ENCODE data around the gene GAS7. TPM values are rescaled to one million over a fixed set of nuclear protein-coding genes. Genes with fewer than 3 reads are reported as not detected.

GAS7 gene
- total and polyA plus RNA-seq, 2 of the 13 experiments (the other 11 are each of a cell fraction or from before 2014, with no cell fraction given) = 1.0 to 5.2 TPM

DNA sequence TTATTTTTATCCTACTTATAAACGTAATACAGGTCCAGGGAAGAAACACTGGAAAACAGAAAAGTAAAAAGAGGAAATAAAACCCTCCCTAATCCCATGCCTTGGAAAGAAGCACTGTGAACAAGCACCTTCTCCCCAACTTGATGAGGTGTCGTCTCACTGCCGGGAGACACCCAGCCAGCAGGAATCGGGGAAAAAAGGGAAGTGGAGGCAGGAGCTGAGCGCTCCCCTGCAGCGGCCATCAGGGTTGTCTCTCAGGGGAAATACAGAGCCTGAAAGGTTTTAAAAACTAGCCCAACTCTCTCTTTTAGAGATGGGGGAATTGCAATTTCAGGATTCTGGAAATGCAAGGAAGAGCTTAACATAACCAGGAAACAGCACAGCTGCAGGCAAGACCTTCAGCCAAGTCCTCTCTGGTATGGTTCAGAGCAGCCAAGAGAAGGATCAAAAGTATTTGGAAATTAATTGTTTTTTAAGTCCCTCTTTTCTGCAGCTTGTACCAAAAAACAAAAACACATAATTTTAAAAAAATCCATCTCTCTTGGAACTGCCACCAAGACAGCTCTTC, 197.0 kb downstream of the GAS7 start (continued):
- TF ChIP-seq MBNL3 (CRISPR knock-in tag; conservative IDR thresholded peaks at IDR 0.05) (no peak), RNF2 (conservative IDR thresholded peaks at IDR 0.05; ENCODE audit: low read depth) (no peak), IRF1 (CRISPR knock-in tag; IDR thresholded peaks at IDR 0.05; ENCODE audit: low read depth) (no peak), NONO (IDR thresholded peaks at IDR 0.05) (no peak), NONO (CRISPR knock-in tag; conservative IDR thresholded peaks at IDR 0.05) (no peak)
- TF ChIP-seq, protein P1, sequence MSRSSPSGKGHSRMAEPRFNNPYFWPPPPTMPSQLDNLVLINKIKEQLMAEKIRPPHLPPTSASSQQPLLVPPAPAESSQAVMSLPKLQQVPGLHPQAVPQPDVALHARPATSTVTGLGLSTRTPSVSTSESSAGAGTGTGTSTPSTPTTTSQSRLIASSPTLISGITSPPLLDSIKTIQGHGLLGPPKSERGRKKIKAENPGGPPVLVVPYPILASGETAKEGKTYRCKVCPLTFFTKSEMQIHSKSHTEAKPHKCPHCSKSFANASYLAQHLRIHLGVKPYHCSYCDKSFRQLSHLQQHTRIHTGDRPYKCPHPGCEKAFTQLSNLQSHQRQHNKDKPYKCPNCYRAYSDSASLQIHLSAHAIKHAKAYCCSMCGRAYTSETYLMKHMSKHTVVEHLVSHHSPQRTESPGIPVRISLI (CRISPR knock-in tag; IDR thresholded peaks at IDR 0.05; ENCODE audit: borderline replicate concordance) = no peak

DNA sequence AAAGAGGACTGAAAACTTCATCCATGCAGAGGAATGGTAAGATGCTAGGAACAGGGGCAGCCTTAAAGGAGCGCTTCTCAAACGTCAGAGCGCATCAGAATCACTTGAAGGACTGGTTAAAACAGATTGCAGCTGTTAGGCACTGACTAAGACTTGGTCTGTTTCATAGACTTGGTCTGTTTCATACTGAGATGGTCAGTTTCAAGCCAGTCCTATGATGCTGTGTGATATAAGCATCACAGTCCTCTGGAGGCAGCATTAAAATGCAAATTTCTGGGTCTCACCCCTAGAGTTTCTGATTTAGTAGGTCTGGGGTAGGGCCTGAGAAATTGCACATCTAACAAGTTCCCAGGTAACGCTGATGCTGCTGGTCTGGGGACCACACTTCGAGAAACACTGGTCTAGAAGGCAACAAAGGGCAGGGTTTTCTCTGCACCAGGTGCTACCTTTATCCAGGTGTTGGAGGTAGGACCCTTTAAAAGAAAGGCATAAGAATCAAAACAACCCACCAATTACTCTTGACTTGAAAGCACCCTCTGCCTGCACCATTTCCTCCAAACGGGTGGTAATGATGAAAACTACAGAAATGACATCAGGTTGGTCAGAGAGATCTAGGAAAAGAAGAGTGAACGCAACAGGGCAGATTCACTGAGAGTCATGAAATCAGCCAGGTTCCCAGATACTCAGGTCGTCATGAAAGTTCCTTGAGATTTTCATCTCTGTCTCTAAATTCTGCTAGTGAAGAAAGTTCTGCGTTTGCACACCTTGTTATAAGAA, 198.3 kb downstream of the GAS7 start:
- no TSS peak for BruUV-seq (replicated peaks)
- no peak overlapping the region for H3K4me3 ChIP-seq (replicated peaks in 1 of 3; ENCODE audit: insufficient read depth in 1 of 3, low read depth in 2 of 3, low read length in 3 of 3)
- ATAC-seq (no peak), DNase-seq (ENCODE audit: low spot score) (no peak), FAIRE-seq (no peak)
- H3K9me3 ChIP-seq (ENCODE audit: low read length) = no peaks in the 10 kb centered on the region
- ChIA-PET POLR2A (no interaction called here), CTCF (ENCODE audit: low intra/inter-chr PET ratio, low total read pairs) (no interaction called here)
- in situ Hi-C loops (cut with HindIII; ENCODE audit: extremely low pct_ligation_motif_present, low pct_unique_long_range_greater_than_20kb) (no loop called here), intact Hi-C loops (cut with micrococcal nuclease; ENCODE audit: unreplicated experiment) (no loop called here)
- H3K4me1 ChIP-seq (ENCODE audit: insufficient read depth, low read length) = no peaks in the 10 kb centered on the region
- H3K9ac ChIP-seq (ENCODE audit: insufficient read depth, low read depth, low read length) = no peak overlapping the region
- no peak overlapping the region for H2AFZ ChIP-seq (ENCODE audit: low read length)
- no peak overlapping the region for H3K4me2 ChIP-seq (ENCODE audit: low read depth, low read length)
- H3K79me2 ChIP-seq (ENCODE audit: insufficient read depth, low read length) = no peaks in the 10 kb centered on the region
- no peaks in the 10 kb centered on the region for H4K20me1 ChIP-seq (ENCODE audit: insufficient read depth, low read length)
- H3K27ac ChIP-seq (ENCODE audit: extremely low read length, insufficient read depth, low read length) = no peak overlapping the region
- H3K27me3 ChIP-seq (ENCODE audit: control insufficient read depth in 1 of 2, insufficient read depth in 2 of 2, low read length in 2 of 2) = peaks cover 3 to 5% of the 10 kb centered on the region in 2 experiments; a peak in 2 of 5 replicates
- WGBS (ENCODE audit: low lambda C conversion rate) = 28% methylated on average over 9 of the region's 9 CpGs
- H3K36me3 ChIP-seq (replicated peaks in 1 of 2; ENCODE audit: control insufficient read depth in 1 of 2, insufficient read depth in 2 of 2, low read length in 2 of 2) = no peaks in the 10 kb centered on the region
- TF ChIP-seq ZNF543 (CRISPR knock-in tag; IDR thresholded peaks at IDR 0.05) = no peak
- TF ChIP-seq CBX1 (IDR thresholded peaks at IDR 0.05; ENCODE audit: low read depth) = no peak
- TF ChIP-seq SRY (CRISPR knock-in tag; IDR thresholded peaks at IDR 0.05) = no peak
- TF ChIP-seq ZNF280B (CRISPR knock-in tag; IDR thresholded peaks at IDR 0.05; ENCODE audit: borderline replicate concordance) = no peak
- TF ChIP-seq NR1H2 (CRISPR knock-in tag; IDR thresholded peaks at IDR 0.05; ENCODE audit: borderline replicate concordance, low read depth) = no peak
- no peak for TF ChIP-seq ZFP62 (CRISPR knock-in tag; IDR thresholded peaks at IDR 0.05)
- no peak for TF ChIP-seq KLF12 (CRISPR knock-in tag; IDR thresholded peaks at IDR 0.05; ENCODE audit: borderline replicate concordance)
- TF ChIP-seq ZNF24 (IDR thresholded peaks at IDR 0.05) = no peak
- no peak for TF ChIP-seq NFE2 (CRISPR knock-in tag; IDR thresholded peaks at IDR 0.05)
- TF ChIP-seq ZNF574 (CRISPR knock-in tag; IDR thresholded peaks at IDR 0.05) = no peak
- no peak for TF ChIP-seq CENPX (CRISPR knock-in tag; IDR thresholded peaks at IDR 0.05)
